ENCODE data around the gene HOXB2.

GRCh38 chr17:48514477-48514876 lies 30.4 kb downstream of the HOXB2 start:
- TF ChIP-seq CTCF (conservative IDR thresholded peaks at IDR 0.05; ENCODE audit: low read length), result no peak
- TF ChIP-seq EZH2phosphoT487 (IDR thresholded peaks at IDR 0.05; ENCODE audit: borderline replicate concordance), result no peak
